ENCODE measurements around the gene CPLX1. TPM values are rescaled to one million over a fixed set of nuclear protein-coding genes. Genes with fewer than 3 reads are reported as not detected.
"Not testable (repeated sequence)": the region's sequence is repeated elsewhere in the genome, so short reads cannot be mapped to it uniquely, and the experiment has no call there.

CPLX1 gene
- total RNA-seq, 1 experiment from 2014 or later: 3.1 TPM

- Histone ChIP-seq H3K4me1 (ENCODE audit: low read length) (peaks cover 16% of the 10 kb centered on the region), H3K4me2 (ENCODE audit: low read depth, low read length, poor library complexity, severe bottlenecking) (no peak overlapping the region), H3K27me3 (ENCODE audit: low read length) (no peaks in the 10 kb centered on the region), H3K4me3 (ENCODE audit: low read length) (no peak overlapping the region), H3K27ac (ENCODE audit: low read length) (no peak overlapping the region), H3K36me3 (ENCODE audit: insufficient read depth, low read length) (peaks cover 57% of the 10 kb centered on the region), H2AFZ (ENCODE audit: low read length) (no peak overlapping the region), H3K9me3 (ENCODE audit: low read length) (no peaks in the 10 kb centered on the region), H3K79me2 (ENCODE audit: low read length) (peaks cover 78% of the 10 kb centered on the region), H3K9me2 (replicated peaks; ENCODE audit: insufficient read depth, low read length) (no peaks in the 10 kb centered on the region), H4K20me1 (ENCODE audit: insufficient read depth, low read depth, low read length) (peaks cover 17% of the 10 kb centered on the region; the same call in 1 of the 2 replicates), H3K9ac (ENCODE audit: low read length) (no peak overlapping the region)
- DNase-seq: no peak
Measured at GRCh38 chr4:777520-778262, 48.2 kb downstream of the CPLX1 start.

- H4K20me1 ChIP-seq (ENCODE audit: insufficient read depth, low read depth, low read length): peaks cover 18% of the 10 kb centered on the region; the same call in 1 of the 2 replicates
- peaks cover 57% of the 10 kb centered on the region for H3K36me3 ChIP-seq (ENCODE audit: insufficient read depth, low read length)
- peaks cover 82% of the 10 kb centered on the region for H3K79me2 ChIP-seq (ENCODE audit: low read length)
Measured at GRCh38 chr4:776743-777441, 49.0 kb downstream of the CPLX1 start.

GRCh38 chr4:775485-775884 lies 50.4 kb downstream of the CPLX1 start:
- not testable (repeated sequence) for H3K4me3 ChIP-seq (ENCODE audit: low read length); H3K9ac ChIP-seq (ENCODE audit: low read length); H3K4me2 ChIP-seq (ENCODE audit: low read depth, low read length, poor library complexity, severe bottlenecking); H2AFZ ChIP-seq (ENCODE audit: low read length); H3K9me3 ChIP-seq (ENCODE audit: low read length); DNase-seq; H3K27ac ChIP-seq (ENCODE audit: low read length); H3K4me1 ChIP-seq (ENCODE audit: low read length); H3K9me2 ChIP-seq (replicated peaks; ENCODE audit: insufficient read depth, low read length); H3K27me3 ChIP-seq (ENCODE audit: low read length)
- Histone ChIP-seq H3K36me3 (ENCODE audit: insufficient read depth, low read length) (peaks cover 56% of the 10 kb centered on the region), H4K20me1 (ENCODE audit: insufficient read depth, low read depth, low read length) (peaks cover 18% of the 10 kb centered on the region; the same call in 1 of the 2 replicates), H3K79me2 (ENCODE audit: low read length) (peaks cover 80% of the 10 kb centered on the region)

More at GRCh38 chr4:776743-777441, 49.0 kb downstream of the CPLX1 start:
- Histone ChIP-seq H2AFZ (ENCODE audit: low read length) (no peak overlapping the region), H3K9ac (ENCODE audit: low read length) (no peak overlapping the region), H3K9me3 (ENCODE audit: low read length) (no peaks in the 10 kb centered on the region), H3K4me3 (ENCODE audit: low read length) (no peak overlapping the region), H3K4me2 (ENCODE audit: low read depth, low read length, poor library complexity, severe bottlenecking) (no peak overlapping the region), H3K4me1 (ENCODE audit: low read length) (peaks cover 9% of the 10 kb centered on the region), H3K27me3 (ENCODE audit: low read length) (no peaks in the 10 kb centered on the region), H3K27ac (ENCODE audit: low read length) (no peak overlapping the region), H3K9me2 (replicated peaks; ENCODE audit: insufficient read depth, low read length) (no peaks in the 10 kb centered on the region)
- no peak for DNase-seq

- H4K20me1 ChIP-seq (ENCODE audit: insufficient read depth, low read depth, low read length): peaks cover 18% of the 10 kb centered on the region; the same call in 1 of the 2 replicates
- H3K4me2 ChIP-seq (ENCODE audit: low read depth, low read length, poor library complexity, severe bottlenecking); H3K4me3 ChIP-seq (ENCODE audit: low read length); H3K4me1 ChIP-seq (ENCODE audit: low read length); H2AFZ ChIP-seq (ENCODE audit: low read length); DNase-seq; H3K9ac ChIP-seq (ENCODE audit: low read length); H3K27me3 ChIP-seq (ENCODE audit: low read length); H3K27ac ChIP-seq (ENCODE audit: low read length); H3K9me2 ChIP-seq (replicated peaks; ENCODE audit: insufficient read depth, low read length); H3K9me3 ChIP-seq (ENCODE audit: low read length): not testable (repeated sequence)
- H3K79me2 ChIP-seq (ENCODE audit: low read length): peaks cover 78% of the 10 kb centered on the region
- peaks cover 50% of the 10 kb centered on the region for H3K36me3 ChIP-seq (ENCODE audit: insufficient read depth, low read length)
Measured at GRCh38 chr4:774419-775092, 51.4 kb downstream of the CPLX1 start.

- H3K27ac ChIP-seq (ENCODE audit: low read length): no peak overlapping the region
- H3K27me3 ChIP-seq (ENCODE audit: low read length): no peaks in the 10 kb centered on the region
- H3K4me2 ChIP-seq (ENCODE audit: low read depth, low read length, poor library complexity, severe bottlenecking): no peak overlapping the region
- no peak for DNase-seq
- peaks cover 18% of the 10 kb centered on the region; the same call in 1 of the 2 replicates for H4K20me1 ChIP-seq (ENCODE audit: insufficient read depth, low read depth, low read length)
- H2AFZ ChIP-seq (ENCODE audit: low read length): no peak overlapping the region
- no peak overlapping the region for H3K9ac ChIP-seq (ENCODE audit: low read length)
- peaks cover 75% of the 10 kb centered on the region for H3K79me2 ChIP-seq (ENCODE audit: low read length)
- no peaks in the 10 kb centered on the region for H3K9me2 ChIP-seq (replicated peaks; ENCODE audit: insufficient read depth, low read length)
- H3K9me3 ChIP-seq (ENCODE audit: low read length): no peaks in the 10 kb centered on the region
- no peaks in the 10 kb centered on the region for H3K4me1 ChIP-seq (ENCODE audit: low read length)
- peaks cover 46% of the 10 kb centered on the region for H3K36me3 ChIP-seq (ENCODE audit: insufficient read depth, low read length)
- no peak overlapping the region for H3K4me3 ChIP-seq (ENCODE audit: low read length)
Measured at GRCh38 chr4:773214-773613, 52.7 kb downstream of the CPLX1 start.

DNA sequence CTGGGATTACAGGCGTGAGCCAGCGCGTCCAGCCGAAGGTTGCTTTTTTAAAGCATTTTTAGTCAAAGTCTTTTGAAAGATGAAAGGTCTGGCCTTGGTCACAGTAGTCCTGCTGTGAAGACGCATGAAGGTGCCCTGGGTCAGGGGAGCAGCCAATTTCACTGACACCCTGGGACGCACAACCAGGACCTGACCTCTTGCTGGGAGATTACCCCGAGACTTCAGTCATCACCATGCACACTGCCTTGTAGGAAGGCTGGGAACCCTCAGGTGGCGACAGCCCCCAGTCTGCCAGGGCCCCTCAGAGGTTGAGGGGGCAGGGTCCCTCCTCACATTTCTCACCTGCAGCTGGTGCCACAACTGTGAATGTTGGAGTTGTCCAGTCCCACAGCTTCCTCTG lies 53.2 kb downstream of the CPLX1 start:
- H4K20me1 ChIP-seq (ENCODE audit: insufficient read depth, low read depth, low read length): peaks cover 18% of the 10 kb centered on the region; the same call in 1 of the 2 replicates
- no peaks in the 10 kb centered on the region for H3K27me3 ChIP-seq (ENCODE audit: low read length)
- peaks cover 75% of the 10 kb centered on the region for H3K79me2 ChIP-seq (ENCODE audit: low read length)
- no peak overlapping the region for H2AFZ ChIP-seq (ENCODE audit: low read length)
- H3K4me2 ChIP-seq (ENCODE audit: low read depth, low read length, poor library complexity, severe bottlenecking): no peak overlapping the region
- H3K9ac ChIP-seq (ENCODE audit: low read length): no peak overlapping the region
- H3K36me3 ChIP-seq (ENCODE audit: insufficient read depth, low read length): peaks cover 45% of the 10 kb centered on the region
- no peak for DNase-seq
- no peak overlapping the region for H3K27ac ChIP-seq (ENCODE audit: low read length)
- H3K9me3 ChIP-seq (ENCODE audit: low read length): no peaks in the 10 kb centered on the region
- H3K4me1 ChIP-seq (ENCODE audit: low read length): no peaks in the 10 kb centered on the region
- H3K4me3 ChIP-seq (ENCODE audit: low read length): no peak overlapping the region
- H3K9me2 ChIP-seq (replicated peaks; ENCODE audit: insufficient read depth, low read length): no peaks in the 10 kb centered on the region

DNA sequence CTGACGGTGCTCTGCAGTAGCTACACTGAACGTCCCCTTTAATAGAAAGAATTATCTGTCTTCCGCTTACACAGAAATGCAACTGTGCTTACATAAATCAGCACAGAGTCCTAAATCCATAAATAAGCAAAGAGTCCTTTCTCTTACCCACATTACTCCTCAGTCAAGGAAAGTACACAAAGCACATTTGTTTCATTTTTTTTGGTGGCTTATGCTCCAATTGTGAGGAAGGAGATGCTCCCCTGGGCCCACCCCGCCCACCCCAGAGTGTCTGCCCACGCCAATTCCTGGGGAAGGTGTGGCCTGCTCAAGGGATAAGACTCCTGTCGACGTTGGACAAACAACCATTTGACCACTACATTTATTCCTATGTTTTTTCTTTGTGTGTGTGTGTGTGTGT lies 53.8 kb downstream of the CPLX1 start:
- H3K4me1 ChIP-seq (ENCODE audit: low read length): no peaks in the 10 kb centered on the region
- no peak overlapping the region for H3K27ac ChIP-seq (ENCODE audit: low read length)
- peaks cover 38% of the 10 kb centered on the region for H3K36me3 ChIP-seq (ENCODE audit: insufficient read depth, low read length)
- no peaks in the 10 kb centered on the region for H3K9me3 ChIP-seq (ENCODE audit: low read length)
- H2AFZ ChIP-seq (ENCODE audit: low read length): no peak overlapping the region
- no peak overlapping the region for H3K9ac ChIP-seq (ENCODE audit: low read length)
- H3K4me3 ChIP-seq (ENCODE audit: low read length): no peak overlapping the region
- H4K20me1 ChIP-seq (ENCODE audit: insufficient read depth, low read depth, low read length): peaks cover 18% of the 10 kb centered on the region; the same call in 1 of the 2 replicates
- H3K9me2 ChIP-seq (replicated peaks; ENCODE audit: insufficient read depth, low read length): no peaks in the 10 kb centered on the region
- no peak overlapping the region for H3K4me2 ChIP-seq (ENCODE audit: low read depth, low read length, poor library complexity, severe bottlenecking)
- peaks cover 68% of the 10 kb centered on the region for H3K79me2 ChIP-seq (ENCODE audit: low read length)
- H3K27me3 ChIP-seq (ENCODE audit: low read length): no peaks in the 10 kb centered on the region
- no peak for DNase-seq

GRCh38 chr4:771464-771863 lies 54.5 kb downstream of the CPLX1 start:
- H3K4me3 ChIP-seq (ENCODE audit: low read length): no peak overlapping the region
- H4K20me1 ChIP-seq (ENCODE audit: insufficient read depth, low read depth, low read length): peaks cover 18% of the 10 kb centered on the region; the same call in 1 of the 2 replicates
- H3K4me2 ChIP-seq (ENCODE audit: low read depth, low read length, poor library complexity, severe bottlenecking): no peak overlapping the region
- no peaks in the 10 kb centered on the region for H3K27me3 ChIP-seq (ENCODE audit: low read length)
- H3K9ac ChIP-seq (ENCODE audit: low read length): no peak overlapping the region
- no peaks in the 10 kb centered on the region for H3K4me1 ChIP-seq (ENCODE audit: low read length)
- peaks cover 33% of the 10 kb centered on the region for H3K36me3 ChIP-seq (ENCODE audit: insufficient read depth, low read length)
- no peak overlapping the region for H3K27ac ChIP-seq (ENCODE audit: low read length)
- peaks cover 64% of the 10 kb centered on the region for H3K79me2 ChIP-seq (ENCODE audit: low read length)
- DNase-seq: no peak
- no peaks in the 10 kb centered on the region for H3K9me3 ChIP-seq (ENCODE audit: low read length)
- H3K9me2 ChIP-seq (replicated peaks; ENCODE audit: insufficient read depth, low read length): no peaks in the 10 kb centered on the region
- H2AFZ ChIP-seq (ENCODE audit: low read length): no peak overlapping the region
